ENCODE results near the gene FAM187B.

The FAM187B gene

GRCh38 chr19:35178701-35179100 lies 49.8 kb downstream of the FAM187B start:
- no peak for DNase-seq (ENCODE audit: low read depth)

- DNase-seq (ENCODE audit: low read depth) = no peak
These were observed 50.9 kb downstream of the FAM187B start for GRCh38 chr19:35177377-35178274.

GRCh38 chr19:35176181-35176570 lies 52.4 kb downstream of the FAM187B start:
- DNase-seq (ENCODE audit: low read depth) = no peak

All from activated gamma-delta T cell treated with anti-CD3 and anti-CD28 coated beads, Interleukin-2, amount 50 U/mL, for 16 hours (primary cell).